VCaP (cell line): ENCODE results near the gene LPIN2.

Experiments
- H3K27ac ChIP-seq: fragments of 450-650 bp; 2 replicates; pipeline ENCODE4 v1.5.1; 2017
- CTCF ChIP-seq: fragments of 450-650 bp; conservative IDR thresholded peaks from 2 replicates; pipeline ENCODE4 v1.5.1; 2017; ENCODE audit warnings: mild to moderate bottlenecking, moderate library complexity

LPIN2 gene

DNA sequence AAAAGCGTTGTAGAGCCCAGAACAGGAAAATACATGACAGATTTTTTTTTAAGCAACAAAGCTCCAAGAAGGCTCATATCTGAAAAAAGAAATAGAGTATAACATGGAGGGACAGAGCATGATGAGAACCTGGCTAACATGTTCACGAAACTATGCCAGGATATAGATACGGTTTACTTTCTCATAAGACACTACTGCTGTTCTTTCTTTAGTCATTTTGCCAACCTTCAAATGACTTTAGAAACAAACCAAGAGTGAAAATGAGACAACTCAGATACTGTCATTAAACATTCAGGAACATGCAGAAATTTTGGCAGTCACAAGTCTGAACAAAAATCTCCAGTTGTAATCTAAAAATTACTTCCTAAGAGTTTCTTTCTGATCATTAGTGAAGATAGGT, 14.3 kb downstream of the LPIN2 start:
- H3K27ac ChIP-seq, result peak overlapping the region; percentile 63
- TF ChIP-seq CTCF, result no peak

DNA sequence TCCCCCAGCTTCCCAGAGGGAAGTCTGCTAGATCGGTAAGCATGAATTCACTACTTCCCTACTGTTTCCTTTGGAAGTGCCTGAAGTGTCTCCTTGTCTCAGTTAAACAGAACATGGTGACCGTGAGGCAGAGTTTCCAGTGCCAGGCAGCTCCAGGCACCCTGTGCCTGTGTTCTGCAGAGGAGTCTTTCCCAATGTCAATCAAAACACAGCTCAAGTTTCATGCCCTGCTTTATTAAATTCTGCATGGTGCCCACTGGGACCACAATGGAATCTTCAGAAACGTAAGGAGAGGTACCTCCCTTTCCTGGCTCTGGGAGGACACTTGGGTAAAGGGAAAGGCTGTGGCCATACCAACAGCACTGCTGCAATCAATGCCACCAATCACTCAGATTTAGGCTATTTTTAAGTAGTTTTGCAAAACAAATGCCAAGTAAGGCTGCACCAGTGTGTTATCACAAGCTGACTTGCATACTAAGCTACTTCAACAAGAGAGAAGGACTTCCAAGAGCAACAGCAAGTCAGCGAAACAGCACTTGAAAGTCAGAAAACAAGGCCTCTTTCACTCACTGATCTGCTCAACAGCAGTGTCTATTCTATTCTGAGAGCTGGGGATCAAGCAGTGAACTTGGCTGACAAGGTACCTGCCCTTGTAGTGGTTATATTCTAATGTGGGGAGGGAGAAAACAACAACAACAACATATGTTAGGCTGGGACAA, 14.9 kb downstream of the LPIN2 start:
- H3K27ac ChIP-seq, result peak overlapping the region; percentile 63

GRCh38 chr18:2997429-2997828, 15.5 kb downstream of the LPIN2 start:
- no peak for TF ChIP-seq CTCF
- H3K27ac ChIP-seq, result peak overlapping the region; percentile 63

More for the DNA sequence above, 14.9 kb downstream of the LPIN2 start:
- no peak for TF ChIP-seq CTCF

DNA sequence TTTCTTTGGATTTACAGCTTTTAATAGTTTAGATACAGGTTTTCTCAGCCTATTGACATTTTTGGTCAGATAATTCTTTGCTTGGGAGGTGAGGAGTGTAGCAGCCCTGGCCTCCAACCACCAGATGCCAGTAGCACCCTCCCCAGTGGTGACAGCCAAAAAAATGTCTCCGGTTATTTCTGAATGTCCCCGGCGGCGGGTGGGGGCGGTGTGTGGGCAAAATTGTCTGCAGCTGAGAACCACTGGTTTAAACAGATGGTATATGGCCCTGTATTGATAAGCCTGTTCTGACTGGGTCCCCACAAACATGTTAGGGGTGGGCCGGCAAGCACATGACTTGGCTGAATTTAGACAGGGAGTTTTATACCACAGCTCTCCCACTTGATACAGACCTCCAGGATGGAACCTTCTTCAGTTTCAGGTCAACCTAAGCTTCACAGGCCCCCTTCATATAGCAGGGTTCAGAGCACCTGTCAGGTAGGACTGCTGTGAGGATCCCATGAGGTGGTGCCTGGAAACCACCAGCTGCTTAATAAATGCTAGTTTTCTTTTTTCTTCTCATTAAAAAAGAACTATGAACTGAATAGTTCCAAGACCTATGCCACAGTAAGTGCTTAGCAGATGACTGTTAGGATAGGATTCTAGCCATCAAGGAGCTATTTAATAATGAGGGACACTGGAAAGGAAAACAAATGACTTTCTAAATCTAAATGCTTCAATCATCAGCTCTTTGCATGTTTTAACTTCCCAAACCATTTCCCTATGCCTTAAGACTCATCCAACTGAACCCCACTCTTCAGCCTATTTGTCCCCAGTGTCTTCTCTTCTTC, 18.1 kb downstream of the LPIN2 start:
- no peak overlapping the region for H3K27ac ChIP-seq
- TF ChIP-seq CTCF, result peak; percentile 27

- no peak overlapping the region for H3K27ac ChIP-seq
- TF ChIP-seq CTCF, result no peak
Observed at GRCh38 chr18:2994020-2994589, 18.8 kb downstream of the LPIN2 start.

- H3K27ac ChIP-seq, result no peak overlapping the region
- no peak for TF ChIP-seq CTCF
Observed at GRCh38 chr18:2992995-2993877, 19.7 kb downstream of the LPIN2 start.
